HG02610 (cell line): ENCODE measurements around the gene OBI1.

Source experiments
- ATAC-seq: cut with Tn5 transposase; IDR thresholded peaks from one replicate; pipeline ENCODE4 v1.9.1; 2021; ENCODE audit warnings: mild to moderate bottlenecking, moderate library complexity; ENCODE audit not compliant: unreplicated experiment

The OBI1 gene

DNA sequence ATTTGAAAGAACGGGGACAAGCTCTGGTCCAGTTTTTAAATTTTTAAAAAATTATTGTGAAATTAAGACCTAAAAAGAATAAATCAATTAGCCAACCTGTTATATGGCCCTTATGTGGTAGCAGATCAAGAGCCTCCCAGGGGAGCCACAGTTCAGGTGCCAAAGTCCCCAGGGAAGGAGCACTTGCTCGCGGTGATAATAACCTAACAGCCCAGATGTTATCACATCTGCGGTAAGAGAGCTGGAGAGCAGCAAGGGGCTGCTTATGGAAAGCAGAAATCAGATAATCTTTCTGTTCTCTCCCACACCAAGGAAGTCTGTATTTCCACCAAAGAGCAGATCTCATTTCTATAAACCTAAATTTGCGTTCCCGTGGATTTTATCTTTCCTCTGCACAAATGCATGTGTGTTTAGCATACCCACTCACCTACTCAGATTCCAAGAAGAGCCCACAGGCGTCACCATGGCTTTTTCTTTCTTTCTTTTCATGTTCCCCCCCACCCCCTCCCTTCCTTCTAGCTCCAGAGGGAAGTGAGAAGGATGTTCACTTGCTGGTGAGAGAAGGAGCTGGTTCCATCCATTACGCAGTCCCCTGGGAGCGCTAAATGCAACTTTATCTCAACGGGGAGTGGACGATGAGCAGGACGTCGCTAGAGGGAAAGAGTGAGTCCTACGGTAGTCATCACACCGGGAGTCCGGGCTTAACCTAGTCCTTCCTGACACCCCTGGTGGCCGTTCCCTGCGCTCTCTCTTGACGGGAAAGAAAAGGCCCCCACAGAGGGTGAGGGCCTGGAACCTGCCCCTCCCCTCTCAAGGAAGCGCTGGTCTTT, 54.0 kb downstream of the OBI1 start:
- no peak for ATAC-seq

DNA sequence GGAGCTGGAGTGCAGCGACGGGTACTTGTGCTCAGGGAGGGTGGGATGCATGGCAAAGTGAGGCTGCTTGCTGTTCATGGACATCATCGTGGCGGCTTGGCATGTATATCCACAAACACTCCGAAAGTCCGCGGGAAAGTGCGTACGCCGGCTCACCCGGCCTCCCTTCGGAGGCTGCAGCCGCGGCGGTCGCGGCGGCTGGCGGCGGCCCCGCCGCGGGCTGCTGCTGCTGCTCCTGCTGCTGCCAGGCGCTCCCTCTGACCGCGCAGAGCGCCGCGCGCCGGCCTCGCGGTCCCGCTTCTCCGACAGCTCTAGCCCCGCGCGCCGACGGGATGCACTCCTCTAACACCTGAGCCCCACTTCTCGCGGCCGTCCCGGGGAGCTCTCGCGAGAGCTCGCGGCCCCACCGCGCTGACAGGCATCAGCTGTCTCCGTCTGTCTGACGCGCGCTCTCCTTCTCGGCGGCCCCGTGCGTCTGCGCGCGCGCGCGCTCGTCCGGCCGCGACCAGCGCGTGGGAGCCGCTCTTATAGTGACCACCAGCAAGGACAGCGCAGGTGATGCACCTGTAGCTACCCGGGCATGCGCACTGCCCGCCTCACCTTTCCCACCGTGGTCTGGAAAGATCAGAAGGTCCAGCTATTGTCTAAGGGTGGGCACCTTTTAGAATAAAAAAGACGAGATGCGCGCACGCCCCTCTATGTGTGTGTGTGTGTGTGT, 55.6 kb downstream of the OBI1 start, which contains the start of gene POU4F1:
Gene POU4F1 (minus strand): TSS at position 313 of the 718 bp plus-strand sequence. CDS start 226 bp downstream, at position 87.
- ATAC-seq: peak; percentile 89

DNA sequence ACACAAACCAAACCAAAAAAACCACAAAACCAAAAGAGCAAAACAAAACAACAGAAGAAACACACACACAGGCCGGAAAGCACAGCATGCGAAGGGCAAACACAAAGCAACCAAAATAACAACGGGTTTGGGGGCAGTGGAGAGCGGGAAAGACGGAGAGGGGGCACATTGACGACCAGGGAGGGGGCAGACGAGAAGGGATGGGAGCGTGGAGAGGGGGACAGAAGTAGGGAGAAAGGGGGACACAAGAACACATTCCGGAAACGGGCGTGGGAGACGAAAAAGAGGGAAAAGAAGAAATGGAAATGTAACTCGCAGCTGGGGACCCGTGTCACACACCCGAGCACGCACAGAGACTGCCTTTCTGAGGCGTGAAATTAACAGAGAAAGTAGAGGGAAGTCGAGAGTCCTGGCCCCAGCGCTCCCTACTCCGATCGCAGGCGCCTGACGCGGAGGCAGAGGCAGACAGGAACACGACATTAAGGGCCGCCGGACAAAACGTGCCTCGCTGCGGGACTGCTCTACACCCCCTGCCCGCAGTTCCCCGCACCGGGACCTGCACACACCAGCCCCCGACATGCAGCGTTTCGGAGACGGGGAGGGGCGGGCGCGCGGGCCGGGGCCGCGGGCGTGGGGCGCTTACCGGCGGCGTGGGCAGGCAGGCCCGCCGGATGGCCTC, 56.3 kb downstream of the OBI1 start:
- peak; percentile 23 for ATAC-seq

DNA sequence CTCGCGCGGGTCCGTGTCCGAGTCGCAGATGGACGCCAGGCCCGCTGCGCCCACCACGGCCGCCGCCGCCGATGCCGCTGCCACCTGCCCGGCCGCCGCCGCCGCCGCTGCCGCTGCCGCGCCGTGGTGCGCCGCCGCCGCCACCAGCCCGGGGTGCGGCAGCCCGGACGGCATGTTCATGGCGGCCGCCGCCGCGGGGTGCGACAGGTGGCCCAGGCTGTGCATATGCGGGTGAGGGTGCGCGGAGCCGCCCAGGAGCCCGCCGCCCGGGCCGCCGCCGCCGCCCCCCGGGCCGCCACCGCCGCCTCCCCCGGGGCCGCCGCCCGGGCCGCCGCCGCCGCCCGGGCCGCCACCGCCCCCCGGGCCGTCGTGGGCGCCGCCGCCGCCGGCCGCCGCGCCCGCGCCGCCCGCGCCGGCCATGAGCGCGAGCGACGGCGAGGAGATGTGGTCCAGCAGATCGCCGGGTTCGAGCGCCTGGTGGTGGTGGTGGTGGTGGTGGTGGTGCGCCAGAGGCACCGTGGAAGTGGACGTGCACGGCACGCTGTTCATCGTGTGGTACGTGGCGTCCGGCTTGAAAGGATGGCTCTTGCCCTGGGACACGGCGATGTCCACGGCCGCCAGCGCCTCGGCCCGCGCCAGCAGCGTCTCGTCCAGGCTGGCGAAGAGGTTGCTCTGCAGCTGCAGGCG, 56.9 kb downstream of the OBI1 start:
- no peak for ATAC-seq

DNA sequence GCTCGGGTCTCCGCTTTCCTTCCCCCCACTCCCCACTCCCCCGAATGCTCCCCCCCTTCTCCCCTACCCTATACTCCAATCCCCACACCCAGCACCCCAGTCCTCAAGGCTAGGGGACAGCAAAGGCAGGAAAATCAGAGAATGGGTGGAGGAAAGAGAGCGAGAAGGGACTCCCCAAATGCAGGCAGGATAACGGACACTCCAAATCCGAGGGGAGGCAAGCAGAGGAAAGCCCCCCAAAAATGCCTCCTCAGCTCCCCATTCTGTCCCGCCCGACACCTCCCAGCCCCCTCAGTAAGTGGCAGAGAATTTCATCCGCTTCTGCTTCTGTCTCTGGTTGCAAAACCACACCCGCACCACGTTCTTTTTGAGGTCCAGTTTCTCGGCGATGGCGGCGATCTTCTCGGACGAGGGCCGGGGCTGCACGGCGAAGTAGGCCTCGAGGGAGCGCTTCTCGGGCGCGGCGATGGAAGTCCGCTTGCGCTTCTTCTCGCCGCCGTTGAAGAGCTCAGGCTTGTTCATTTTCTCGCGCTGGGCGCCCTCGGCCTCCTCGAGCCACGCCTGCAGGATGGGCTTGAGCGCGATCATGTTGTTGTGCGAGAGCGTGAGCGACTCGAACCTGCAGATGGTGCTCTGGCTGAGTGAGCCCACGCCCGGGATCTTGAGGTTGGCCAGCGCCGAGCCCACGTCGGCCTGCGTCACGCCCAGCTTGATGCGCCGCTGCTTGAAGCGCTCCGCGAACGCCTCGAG, 57.7 kb downstream of the OBI1 start:
- ATAC-seq: no peak

DNA sequence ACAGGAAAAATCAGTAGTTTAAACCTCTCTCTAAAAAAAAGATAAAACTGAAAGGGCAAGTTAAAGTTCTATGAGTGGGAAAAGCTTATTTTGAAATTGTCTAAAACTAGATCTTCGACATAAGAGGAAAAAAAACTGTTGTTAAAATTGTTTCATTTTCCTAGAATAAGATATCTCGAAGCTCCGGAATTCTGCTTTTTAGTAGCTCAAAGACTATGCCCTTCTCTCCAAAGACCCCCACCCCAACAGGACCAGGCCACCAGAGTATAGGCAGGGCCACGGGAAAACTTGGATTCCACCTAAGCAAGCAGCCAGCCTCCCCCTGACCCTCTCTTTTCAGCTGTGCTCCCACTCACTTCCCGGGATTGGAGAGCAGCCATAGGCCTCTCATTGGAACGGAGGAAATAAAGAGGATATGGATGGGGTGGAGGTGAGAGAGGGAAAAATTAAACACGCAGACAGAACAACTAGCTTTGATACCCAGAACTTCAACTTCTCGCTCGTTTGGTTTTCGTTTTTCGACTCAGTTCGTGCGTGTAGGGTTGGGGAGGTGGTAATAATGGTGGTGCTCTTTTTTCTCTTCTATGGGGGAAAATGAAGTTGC, 58.6 kb downstream of the OBI1 start:
- ATAC-seq: no peak

DNA sequence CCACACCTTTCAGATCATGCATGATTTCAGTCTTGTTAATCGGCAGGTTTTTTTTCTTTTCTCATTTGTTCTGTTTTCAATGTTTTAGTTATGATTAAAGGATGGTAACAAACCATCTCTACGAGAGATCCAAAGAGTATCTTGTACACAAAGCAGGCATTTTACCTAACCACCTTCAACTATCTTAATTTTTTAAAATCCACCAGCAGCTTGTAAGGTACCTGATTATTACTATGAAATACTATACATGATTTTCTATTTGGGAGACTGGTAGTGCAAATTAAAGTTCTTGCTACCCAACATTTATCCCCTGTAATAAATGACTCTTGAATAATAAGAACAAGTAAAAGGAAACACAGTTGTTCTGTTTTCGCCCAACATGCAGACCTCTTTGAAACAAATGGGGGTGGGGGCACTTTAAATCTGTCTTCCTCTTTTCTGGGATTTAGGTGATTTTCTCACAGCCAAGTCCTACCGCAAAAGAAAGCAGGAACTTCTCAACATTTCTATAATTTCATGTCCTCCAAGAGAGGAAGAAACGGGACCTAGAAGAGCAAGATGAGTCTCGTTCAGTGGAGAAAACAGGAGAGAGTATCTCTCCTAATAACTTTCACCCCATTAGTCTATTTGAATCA, 59.2 kb downstream of the OBI1 start:
- ATAC-seq: no peak

DNA sequence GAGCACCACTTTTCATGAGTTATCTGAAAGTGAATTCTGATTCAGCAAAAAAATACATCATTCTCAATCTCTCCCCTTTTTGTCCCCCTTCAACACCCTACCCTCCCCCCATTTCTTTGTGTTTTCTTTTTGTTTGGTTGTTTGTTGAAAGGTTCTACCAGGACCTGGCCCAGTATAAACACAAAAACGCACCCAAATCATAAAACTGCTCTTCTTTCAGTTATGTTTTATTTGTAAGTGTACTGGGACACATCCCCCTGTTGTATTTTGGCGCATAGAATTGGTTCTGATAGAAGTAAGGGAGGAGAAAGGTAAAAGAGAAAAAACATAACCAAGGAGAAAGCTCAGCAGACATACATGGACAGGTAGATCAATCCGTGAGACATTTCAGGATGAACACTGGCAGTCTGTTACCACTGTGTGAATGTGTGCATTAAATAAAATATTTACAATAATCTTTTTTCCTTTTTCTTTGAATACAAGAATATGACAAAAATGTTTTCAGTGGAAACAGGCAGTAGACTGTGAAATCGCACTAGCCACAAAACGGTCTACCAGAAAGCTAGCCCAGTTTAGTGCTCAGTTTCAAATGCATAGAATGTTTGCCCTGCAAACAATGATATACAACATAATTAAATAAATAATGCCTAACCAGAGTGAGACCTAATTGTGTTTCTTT, 59.9 kb downstream of the OBI1 start:
- no peak for ATAC-seq

DNA sequence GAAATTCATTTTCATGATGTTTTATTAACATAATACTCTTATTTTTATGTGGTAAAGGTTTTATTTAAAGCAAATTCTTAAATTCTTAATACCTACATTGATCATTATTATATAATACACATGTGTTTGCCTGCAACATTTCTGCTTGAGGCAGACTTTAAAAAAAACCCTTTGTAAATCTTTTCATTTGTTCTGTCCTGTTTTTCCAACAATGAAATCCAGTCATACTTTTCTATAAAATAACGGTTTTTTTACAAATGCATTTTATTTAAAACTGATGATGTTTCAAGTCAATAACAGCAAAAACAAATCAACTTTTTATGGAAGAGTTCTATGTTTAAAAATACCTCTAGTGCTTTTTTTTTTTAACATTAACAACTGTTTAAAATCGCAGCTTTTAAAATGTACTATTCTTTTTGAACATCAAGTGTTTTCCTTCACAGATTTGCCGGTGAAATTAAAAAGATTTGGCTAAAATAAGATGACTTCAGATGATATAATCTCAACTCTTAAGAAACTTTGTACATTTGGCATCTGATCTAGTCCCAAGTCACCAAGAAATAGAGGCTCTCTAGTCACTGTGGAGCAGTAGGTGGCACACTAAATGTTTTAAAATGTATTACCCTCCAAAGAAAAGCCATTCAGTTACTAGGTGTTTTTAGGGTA, 60.7 kb downstream of the OBI1 start:
- no peak for ATAC-seq

DNA sequence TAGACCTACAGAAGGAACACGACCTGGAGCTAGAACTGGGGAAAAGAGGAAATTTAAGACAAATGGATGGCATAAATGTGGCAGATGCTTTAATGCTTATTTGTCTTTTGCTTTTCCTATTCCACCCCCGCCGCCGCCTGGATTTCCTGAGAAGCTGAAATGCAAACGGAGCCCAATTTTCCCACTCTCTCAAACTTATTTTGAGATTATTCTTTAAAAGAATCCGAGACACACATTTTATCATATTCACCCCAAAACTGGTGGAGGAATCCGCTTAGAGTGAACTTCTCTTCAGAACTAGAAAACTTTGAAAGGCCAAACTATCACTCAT, 61.4 kb downstream of the OBI1 start:
- ATAC-seq: no peak

DNA sequence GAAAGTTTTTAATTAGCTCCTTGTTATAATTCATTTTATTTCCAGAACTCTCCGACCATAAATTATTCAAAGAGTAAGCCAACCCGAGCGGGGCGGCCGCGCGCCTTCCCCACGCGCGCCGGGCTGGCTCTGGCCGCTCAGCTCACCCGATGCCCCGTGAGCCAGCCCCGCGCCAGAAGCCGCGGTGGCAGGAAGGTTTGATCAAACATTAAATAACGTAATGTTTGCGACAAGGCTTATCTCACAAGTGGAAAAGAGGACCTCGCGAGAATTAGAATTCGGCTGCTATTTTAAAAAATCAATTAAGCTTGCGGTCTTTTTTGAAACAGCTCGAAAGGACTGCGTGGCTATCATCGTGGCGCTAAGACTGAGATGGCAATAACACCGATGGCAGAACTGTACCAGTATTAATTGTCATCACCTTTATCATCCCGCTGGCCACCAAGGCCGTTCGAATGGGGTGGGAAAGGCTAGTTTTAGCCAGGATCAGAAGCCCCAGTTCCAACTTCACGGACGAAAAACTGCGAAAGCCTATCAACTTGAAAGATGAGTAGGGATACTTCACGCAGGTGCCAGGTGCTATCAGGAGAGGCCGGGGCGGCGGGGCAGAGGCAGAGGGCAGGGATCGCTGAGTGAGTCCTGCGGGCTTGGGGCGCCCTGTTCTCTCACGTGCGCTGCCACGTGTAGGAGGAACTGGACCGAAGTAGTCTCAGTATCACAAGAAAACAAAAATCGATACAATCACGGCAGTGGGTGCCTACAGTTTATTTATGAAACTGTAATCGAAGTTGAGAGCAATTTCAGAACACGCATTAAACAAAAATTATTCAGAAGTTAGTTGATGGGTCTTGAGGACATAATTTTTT, 62.0 kb downstream of the OBI1 start:
- ATAC-seq: no peak

DNA sequence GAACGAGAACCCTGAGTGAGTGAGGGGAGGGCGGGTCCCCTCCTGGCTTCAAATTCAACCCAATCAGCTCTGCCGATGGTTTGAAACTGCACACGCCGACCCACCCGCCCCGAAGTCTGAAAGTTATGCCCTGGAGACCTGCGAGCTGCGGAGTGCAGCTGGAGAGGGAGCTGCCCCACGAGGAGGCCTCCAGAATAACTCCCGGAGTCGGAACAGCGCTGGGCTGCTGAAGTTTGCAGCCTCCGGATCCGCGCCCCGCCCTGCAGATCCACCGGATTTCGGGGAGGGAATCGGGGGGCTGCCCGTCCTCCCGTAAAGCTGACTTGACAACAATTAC, 62.6 kb downstream of the OBI1 start:
- ATAC-seq: no peak

DNA sequence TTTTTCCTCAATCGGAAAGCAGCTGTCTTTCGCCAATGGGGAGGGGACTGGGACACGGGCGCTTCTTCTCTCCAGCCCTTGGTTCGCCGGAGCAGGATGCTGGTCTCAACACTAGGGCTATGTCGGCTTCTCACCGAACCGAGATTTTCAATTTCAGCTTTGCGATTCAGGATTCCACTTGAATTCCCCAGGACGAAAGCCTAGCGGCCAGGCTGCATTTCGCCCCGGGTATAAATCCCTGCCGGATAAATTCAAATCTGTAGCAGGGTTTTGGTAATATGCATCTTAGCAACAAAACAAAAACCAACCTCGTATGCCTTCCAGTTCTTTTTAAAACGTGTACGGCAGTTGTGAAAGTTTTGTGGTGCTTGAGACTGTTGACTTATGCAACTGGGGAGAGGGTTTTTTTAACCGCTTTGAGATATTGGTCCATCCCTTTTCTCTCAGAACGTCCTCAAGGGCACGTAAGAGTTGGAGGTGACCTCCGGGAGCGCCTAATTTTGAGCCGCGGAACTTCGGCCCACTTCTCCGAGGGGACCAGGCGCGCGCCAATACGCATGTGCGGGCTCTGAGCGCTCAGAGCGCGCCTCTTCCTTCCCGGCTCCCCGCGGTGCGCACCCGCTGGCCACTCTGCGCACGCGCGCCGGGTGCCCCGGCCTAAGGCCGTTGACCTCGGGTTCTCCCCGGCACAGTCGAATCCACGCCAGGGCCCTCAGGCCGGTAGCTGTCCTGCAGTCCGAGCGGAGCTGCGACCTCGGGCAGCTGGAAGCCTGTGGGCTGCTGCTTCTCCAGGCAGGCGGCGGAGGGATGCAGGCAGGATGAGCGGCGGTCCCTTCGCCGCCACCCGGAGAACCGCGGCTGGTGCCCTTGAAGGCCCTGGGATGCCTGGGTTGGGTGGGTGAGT, 63.2 kb downstream of the OBI1 start:
- peak; percentile 75 for ATAC-seq

DNA sequence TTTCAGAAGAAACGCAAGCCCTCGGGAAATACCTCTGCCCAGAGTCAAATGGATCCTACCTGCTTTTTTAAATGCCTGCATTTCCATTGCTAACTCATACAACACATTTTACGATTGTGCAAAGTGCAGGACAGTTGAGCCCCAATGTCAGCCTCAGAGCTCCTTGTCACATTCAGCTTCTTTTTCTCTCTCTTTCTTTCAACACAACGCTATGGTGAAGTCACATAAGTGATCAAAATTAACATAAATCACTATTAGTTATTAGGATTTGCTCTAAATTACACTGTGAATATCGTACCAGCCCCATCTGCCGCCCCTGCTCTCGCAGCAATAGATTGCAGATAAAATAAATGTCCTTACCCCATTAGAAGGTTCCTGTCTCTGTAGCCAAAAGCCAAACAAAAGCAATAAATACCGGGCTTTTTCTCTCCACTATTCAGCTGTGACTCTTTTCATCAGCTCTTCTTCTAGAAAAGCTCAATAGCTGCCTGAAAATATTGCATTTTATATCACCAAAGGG, 64.4 kb downstream of the OBI1 start:
- no peak for ATAC-seq

DNA sequence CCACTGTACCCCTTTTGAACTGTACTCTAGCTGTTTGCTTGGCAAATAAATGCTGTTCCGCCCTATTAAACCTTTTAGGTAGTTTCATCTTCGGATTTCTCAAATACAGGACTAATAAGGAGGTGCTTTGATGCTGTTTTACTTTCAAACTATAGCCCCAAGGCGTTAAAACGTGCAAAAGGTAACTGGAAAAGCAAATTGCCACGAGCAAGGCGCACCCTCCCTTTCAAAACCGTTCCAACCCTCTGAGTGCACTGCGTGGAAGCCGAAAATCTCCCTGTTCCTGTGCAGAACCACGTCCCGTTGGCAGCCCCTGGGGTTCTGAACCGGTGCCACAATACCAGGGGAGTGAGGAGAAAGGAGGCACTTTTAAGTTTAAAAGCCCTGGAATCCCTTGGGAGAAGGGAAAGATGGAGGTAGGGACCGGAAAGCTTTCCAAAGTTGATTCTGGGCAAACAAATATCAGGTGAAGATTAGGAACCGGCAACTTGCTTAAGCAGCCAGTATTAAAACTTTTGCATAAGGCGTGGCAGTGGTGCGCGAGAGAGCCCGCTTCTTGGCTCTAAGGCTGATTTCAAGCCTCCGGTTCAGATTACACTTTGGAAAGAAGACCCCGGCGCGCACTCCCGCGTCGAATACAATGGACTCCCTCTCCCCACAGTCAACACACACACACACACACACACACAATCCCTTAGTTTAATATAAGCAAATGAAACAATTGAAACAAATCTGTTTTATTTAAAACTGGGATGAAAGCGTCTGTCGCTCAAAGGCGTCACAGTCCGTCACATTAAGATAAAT, 65.1 kb downstream of the OBI1 start:
- ATAC-seq: no peak

DNA sequence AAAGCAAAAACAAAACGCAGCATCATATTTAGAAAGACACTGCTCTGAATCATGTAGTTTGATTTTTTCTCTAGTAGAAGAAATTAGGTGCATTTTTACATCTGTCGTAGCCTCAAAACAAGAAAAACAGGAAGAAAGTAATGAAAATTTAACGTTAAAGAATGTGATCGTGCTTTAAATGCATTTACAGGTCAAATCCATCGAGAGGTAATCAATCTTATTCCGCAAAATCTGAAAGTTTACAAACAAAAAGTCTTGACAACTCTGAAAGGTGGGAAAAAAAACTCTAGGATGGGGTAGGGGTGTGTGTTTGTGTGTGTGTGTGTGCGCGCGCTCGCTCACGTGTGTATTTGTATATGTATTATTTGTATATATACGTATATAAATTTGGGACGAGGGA, 65.8 kb downstream of the OBI1 start:
- no peak for ATAC-seq
